Ishikawa (cell line): ENCODE results near the gene MEGF11.

Experiments
- CEBPB ChIP-seq: IDR thresholded peaks from 2 replicates; pipeline ENCODE4 v1.6.1; 2012
- CREB1 ChIP-seq: IDR thresholded peaks from 2 replicates; pipeline ENCODE4 v1.6.1; 2012; ENCODE audit warnings: low read depth
- EGR1 ChIP-seq: IDR thresholded peaks from 2 replicates; pipeline ENCODE4 v1.6.1; 2012
- EP300 ChIP-seq: IDR thresholded peaks from 2 replicates; pipeline ENCODE4 v1.6.1; 2012; ENCODE audit warnings: borderline replicate concordance
- FOXM1 ChIP-seq: IDR thresholded peaks from 2 replicates; pipeline ENCODE4 v1.6.1; 2012; ENCODE audit warnings: low read depth, borderline replicate concordance
- NFIC ChIP-seq: IDR thresholded peaks from 2 replicates; pipeline ENCODE4 v1.6.1; 2012
- RAD21 ChIP-seq: IDR thresholded peaks from 2 replicates; pipeline ENCODE4 v1.6.1; 2012; ENCODE audit warnings: low read depth
- TAF1 ChIP-seq: IDR thresholded peaks from 2 replicates; pipeline ENCODE4 v1.6.1; 2012; ENCODE audit warnings: low read depth, mild to moderate bottlenecking
- TCF12 ChIP-seq: IDR thresholded peaks from 2 replicates; pipeline ENCODE4 v1.6.1; 2012; ENCODE audit warnings: low read depth
- TEAD4 ChIP-seq: IDR thresholded peaks from 2 replicates; pipeline ENCODE4 v1.6.1; 2012
- YY1 ChIP-seq: IDR thresholded peaks from 2 replicates; pipeline ENCODE4 v1.6.1; 2012; ENCODE audit warnings: low read depth
- TF ChIP-seq, protein P1 (sequence below): IDR thresholded peaks from 2 replicates; pipeline ENCODE4 v1.6.1; 2012
- TF ChIP-seq, protein P2 (sequence below): IDR thresholded peaks from 2 replicates; pipeline ENCODE4 v1.6.1; 2012; ENCODE audit warnings: low read depth, mild to moderate bottlenecking
- TF ChIP-seq, protein P3 (sequence below): IDR thresholded peaks from 2 replicates; pipeline ENCODE4 v1.6.1; 2012

DNA sequence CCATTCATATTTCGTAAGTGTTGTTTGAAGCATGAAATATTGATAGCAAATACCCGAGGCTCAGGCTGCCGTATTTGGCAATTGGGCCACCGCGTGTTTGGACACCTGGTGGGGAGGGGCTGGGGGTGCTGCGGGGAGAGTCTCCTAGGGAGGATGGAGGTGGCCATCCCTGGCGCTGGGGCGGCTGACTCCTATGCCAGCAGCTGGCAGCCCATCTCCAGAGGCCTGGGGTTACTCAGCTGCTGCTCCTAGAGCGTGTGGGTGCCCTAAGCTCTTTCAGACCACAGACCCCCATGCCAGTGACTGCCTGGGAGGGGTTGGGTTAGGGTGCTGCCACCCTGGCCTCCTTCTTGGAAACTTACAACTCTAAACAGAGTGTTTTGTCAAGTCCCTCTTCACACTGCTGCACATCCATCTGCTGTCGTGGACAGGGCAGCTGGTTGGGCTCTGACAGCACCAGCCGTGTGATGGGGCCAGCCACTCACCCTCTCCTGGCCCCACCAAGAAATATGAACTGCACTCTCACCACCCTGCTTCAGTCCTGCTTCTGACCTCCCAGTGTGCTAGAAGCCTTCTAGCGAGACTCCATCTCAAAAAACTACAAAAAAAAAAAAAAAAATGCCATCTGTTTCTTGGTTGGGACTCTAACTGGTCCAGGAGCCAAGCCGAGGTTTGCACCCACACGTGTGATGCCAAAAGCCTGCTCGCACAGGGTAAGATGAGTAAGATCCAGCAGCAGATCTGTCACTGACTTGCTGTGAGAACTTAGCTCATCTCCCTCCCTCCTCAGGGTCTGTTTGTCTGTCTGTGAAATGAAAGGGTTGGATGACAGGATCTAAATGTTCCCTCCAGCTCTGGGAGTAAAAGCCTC lies 156.2 kb downstream of the MEGF11 start:
- no peak for TF ChIP-seq EGR1
- TF ChIP-seq TEAD4: no peak
- TF ChIP-seq, protein P1, sequence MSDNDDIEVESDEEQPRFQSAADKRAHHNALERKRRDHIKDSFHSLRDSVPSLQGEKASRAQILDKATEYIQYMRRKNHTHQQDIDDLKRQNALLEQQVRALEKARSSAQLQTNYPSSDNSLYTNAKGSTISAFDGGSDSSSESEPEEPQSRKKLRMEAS: no peak
- TF ChIP-seq EP300: no peak
- TF ChIP-seq, protein P2, sequence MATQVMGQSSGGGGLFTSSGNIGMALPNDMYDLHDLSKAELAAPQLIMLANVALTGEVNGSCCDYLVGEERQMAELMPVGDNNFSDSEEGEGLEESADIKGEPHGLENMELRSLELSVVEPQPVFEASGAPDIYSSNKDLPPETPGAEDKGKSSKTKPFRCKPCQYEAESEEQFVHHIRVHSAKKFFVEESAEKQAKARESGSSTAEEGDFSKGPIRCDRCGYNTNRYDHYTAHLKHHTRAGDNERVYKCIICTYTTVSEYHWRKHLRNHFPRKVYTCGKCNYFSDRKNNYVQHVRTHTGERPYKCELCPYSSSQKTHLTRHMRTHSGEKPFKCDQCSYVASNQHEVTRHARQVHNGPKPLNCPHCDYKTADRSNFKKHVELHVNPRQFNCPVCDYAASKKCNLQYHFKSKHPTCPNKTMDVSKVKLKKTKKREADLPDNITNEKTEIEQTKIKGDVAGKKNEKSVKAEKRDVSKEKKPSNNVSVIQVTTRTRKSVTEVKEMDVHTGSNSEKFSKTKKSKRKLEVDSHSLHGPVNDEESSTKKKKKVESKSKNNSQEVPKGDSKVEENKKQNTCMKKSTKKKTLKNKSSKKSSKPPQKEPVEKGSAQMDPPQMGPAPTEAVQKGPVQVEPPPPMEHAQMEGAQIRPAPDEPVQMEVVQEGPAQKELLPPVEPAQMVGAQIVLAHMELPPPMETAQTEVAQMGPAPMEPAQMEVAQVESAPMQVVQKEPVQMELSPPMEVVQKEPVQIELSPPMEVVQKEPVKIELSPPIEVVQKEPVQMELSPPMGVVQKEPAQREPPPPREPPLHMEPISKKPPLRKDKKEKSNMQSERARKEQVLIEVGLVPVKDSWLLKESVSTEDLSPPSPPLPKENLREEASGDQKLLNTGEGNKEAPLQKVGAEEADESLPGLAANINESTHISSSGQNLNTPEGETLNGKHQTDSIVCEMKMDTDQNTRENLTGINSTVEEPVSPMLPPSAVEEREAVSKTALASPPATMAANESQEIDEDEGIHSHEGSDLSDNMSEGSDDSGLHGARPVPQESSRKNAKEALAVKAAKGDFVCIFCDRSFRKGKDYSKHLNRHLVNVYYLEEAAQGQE: no peak
- TF ChIP-seq NFIC: no peak
- TF ChIP-seq, protein P3, sequence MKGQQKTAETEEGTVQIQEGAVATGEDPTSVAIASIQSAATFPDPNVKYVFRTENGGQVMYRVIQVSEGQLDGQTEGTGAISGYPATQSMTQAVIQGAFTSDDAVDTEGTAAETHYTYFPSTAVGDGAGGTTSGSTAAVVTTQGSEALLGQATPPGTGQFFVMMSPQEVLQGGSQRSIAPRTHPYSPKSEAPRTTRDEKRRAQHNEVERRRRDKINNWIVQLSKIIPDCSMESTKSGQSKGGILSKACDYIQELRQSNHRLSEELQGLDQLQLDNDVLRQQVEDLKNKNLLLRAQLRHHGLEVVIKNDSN: no peak
- no peak for TF ChIP-seq YY1
- no peak for TF ChIP-seq TCF12
- TF ChIP-seq RAD21: no peak
- no peak for TF ChIP-seq CEBPB
- TF ChIP-seq FOXM1: no peak
- no peak for TF ChIP-seq TAF1
- TF ChIP-seq CREB1: no peak
